OCI-LY3 (cell line): Measurements from ENCODE around the gene GSTO2.

Experiments used
- H2AFZ ChIP-seq: fragments of 200-600, 300-600 bp; shearing (Covaris generic); 2 replicates; pipeline ENCODE4 v1.6.0; 2014; ENCODE audit warnings: antibody characterized with exemption, low read depth, low read length
- H3K27ac ChIP-seq: fragments of 200-600, 300-600 bp; sonication (generic); 2 replicates; pipeline ENCODE4 v1.5.1; 2014; ENCODE audit warnings: mild to moderate bottlenecking, low read length, moderate library complexity, mixed read lengths
- H3K27me3 ChIP-seq: fragments of 200-600, 300-600 bp; sonication (generic); 2 replicates; pipeline ENCODE4 v1.6.1; 2014; ENCODE audit warnings: low read depth, low read length, mixed read lengths
- H3K36me3 ChIP-seq: fragments of 200-600, 300-600 bp; sonication (generic); replicated peaks from 2 replicates; pipeline ENCODE3; 2014; ENCODE audit warnings: low read depth, low read length, mixed read lengths
- H3K4me1 ChIP-seq: fragments of 300-600, 200-600 bp; sonication (generic); 2 replicates; pipeline ENCODE4 v1.6.1; 2014; ENCODE audit warnings: low read length, mixed read lengths
- H3K4me2 ChIP-seq: fragments of 200-600, 300-600 bp; sonication (generic); 2 replicates; pipeline ENCODE4 v1.6.1; 2014; ENCODE audit warnings: low read length, mixed read lengths
- H3K4me3 ChIP-seq: fragments of 300-600, 200-600 bp; sonication (generic); 2 replicates; pipeline ENCODE4 v1.5.1; 2014; ENCODE audit warnings: antibody characterized with exemption, mild to moderate bottlenecking, low read length, moderate library complexity
- H3K79me2 ChIP-seq: fragments of 300-600, 200-600 bp; shearing (Covaris generic); 2 replicates; pipeline ENCODE4 v1.6.1; 2014; ENCODE audit warnings: mild to moderate bottlenecking, low read length, mixed read lengths
- H3K9ac ChIP-seq: fragments of 300-600, 200-600 bp; shearing (Covaris generic); 2 replicates; pipeline ENCODE4 v1.6.0; 2014; ENCODE audit warnings: mild to moderate bottlenecking, low read length, moderate library complexity
- H3K9me3 ChIP-seq: fragments of 200-600, 300-600 bp; shearing (Covaris generic); 2 replicates; pipeline ENCODE4 v1.6.1; 2014; ENCODE audit warnings: low read length, mixed read lengths; ENCODE audit not compliant: insufficient read depth
- H4K20me1 ChIP-seq: fragments of 200-600, 300-600 bp; sonication (generic); 2 replicates; pipeline ENCODE4 v1.6.1; 2016; ENCODE audit warnings: low read length, mixed read lengths; ENCODE audit not compliant: insufficient read depth
- CTCF ChIP-seq: fragments of 200-600, 300-600 bp; sonication (generic); IDR thresholded peaks from 2 replicates; pipeline ENCODE4 v1.5.1; 2014; ENCODE audit warnings: antibody characterized with exemption, low read length, low read depth
- EZH2phosphoT487 ChIP-seq: fragments of 200-600 bp; shearing (Covaris generic); IDR thresholded peaks from 2 replicates; pipeline ENCODE4 v1.6.1; 2018; ENCODE audit warnings: antibody characterized with exemption, mixed run types, low read depth

The GSTO2 gene

GRCh38 chr10:104281694-104282093, 12.7 kb downstream of the GSTO2 start:
- H3K36me3 ChIP-seq: no peaks in the 10 kb centered on the region
- no peak overlapping the region for H3K27ac ChIP-seq
- no peaks in the 10 kb centered on the region for H4K20me1 ChIP-seq
- H3K4me1 ChIP-seq: no peaks in the 10 kb centered on the region
- no peaks in the 10 kb centered on the region for H3K9me3 ChIP-seq
- TF ChIP-seq EZH2phosphoT487 (no peak), CTCF (no peak)
- H3K9ac ChIP-seq: no peak overlapping the region
- no peak overlapping the region for H3K4me2 ChIP-seq
- no peaks in the 10 kb centered on the region for H3K27me3 ChIP-seq
- no peak overlapping the region for H3K4me3 ChIP-seq
- no peaks in the 10 kb centered on the region for H3K79me2 ChIP-seq
- H2AFZ ChIP-seq: no peak overlapping the region

GRCh38 chr10:104284846-104285245, 15.9 kb downstream of the GSTO2 start:
- Histone ChIP-seq H4K20me1 (no peaks in the 10 kb centered on the region), H3K4me2 (no peak overlapping the region), H3K4me1 (no peaks in the 10 kb centered on the region), H2AFZ (no peak overlapping the region), H3K9ac (no peak overlapping the region), H3K36me3 (no peaks in the 10 kb centered on the region), H3K27ac (no peak overlapping the region), H3K9me3 (no peaks in the 10 kb centered on the region), H3K79me2 (no peaks in the 10 kb centered on the region), H3K27me3 (peaks cover 11% of the 10 kb centered on the region; the same call in 1 of the 2 replicates), H3K4me3 (no peak overlapping the region)
- no peak for TF ChIP-seq CTCF
- TF ChIP-seq EZH2phosphoT487: no peak

- no peak overlapping the region for H3K9ac ChIP-seq
- no peaks in the 10 kb centered on the region for H4K20me1 ChIP-seq
- H3K4me3 ChIP-seq: no peak overlapping the region
- H3K4me2 ChIP-seq: no peak overlapping the region
- H3K27ac ChIP-seq: no peak overlapping the region
- H3K27me3 ChIP-seq: peaks cover 11% of the 10 kb centered on the region; the same call in 1 of the 2 replicates
- H2AFZ ChIP-seq: no peak overlapping the region
- H3K4me1 ChIP-seq: peaks cover 7% of the 10 kb centered on the region
- TF ChIP-seq CTCF: no peak
- no peak for TF ChIP-seq EZH2phosphoT487
- no peaks in the 10 kb centered on the region for H3K9me3 ChIP-seq
- no peaks in the 10 kb centered on the region for H3K36me3 ChIP-seq
- H3K79me2 ChIP-seq: no peaks in the 10 kb centered on the region
Observed at GRCh38 chr10:104286939-104287338, 18.0 kb downstream of the GSTO2 start.

- Histone ChIP-seq H3K4me1 (peaks cover 12% of the 10 kb centered on the region), H3K4me3 (no peak overlapping the region), H3K27me3 (peaks cover 11% of the 10 kb centered on the region; the same call in 1 of the 2 replicates), H4K20me1 (no peaks in the 10 kb centered on the region), H3K27ac (no peak overlapping the region), H2AFZ (no peak overlapping the region), H3K9ac (no peak overlapping the region), H3K79me2 (no peaks in the 10 kb centered on the region), H3K36me3 (no peaks in the 10 kb centered on the region), H3K4me2 (no peak overlapping the region), H3K9me3 (no peaks in the 10 kb centered on the region)
- TF ChIP-seq CTCF (no peak), EZH2phosphoT487 (no peak)
Observed at GRCh38 chr10:104288355-104288754, 19.4 kb downstream of the GSTO2 start.
